Cardiac muscle cell (in vitro differentiated cells and primary cell): ENCODE results near the gene ZNF853. TPM values are rescaled to one million over a fixed set of nuclear protein-coding genes. Genes with fewer than 3 reads are reported as not detected.

Source experiments
- DNase-seq, 2 donors: peaks; one replicate each; pipeline versions ENCODE4 v3.0.0 to v3.0.0-alpha.2; 2010 to 2017; ENCODE audit warnings: low read depth in 1 of 2, low spot score in 1 of 2
- H3K27ac ChIP-seq: fragments of 200-600 bp; sonication (generic); 2 replicates; pipeline ENCODE4 v1.5.1; 2016
- H3K27me3 ChIP-seq: fragments of 200-600 bp; sonication (generic); 2 replicates; pipeline ENCODE4 v1.6.0; 2016; ENCODE audit warnings: control low read depth
- H3K36me3 ChIP-seq: fragments of 200-600 bp; sonication (generic); 2 replicates; pipeline ENCODE4 v1.5.1; 2016; ENCODE audit warnings: control low read depth
- H3K4me1 ChIP-seq: fragments of 200-600 bp; sonication (generic); 2 replicates; pipeline ENCODE4 v1.8.1; 2017; ENCODE audit warnings: low read depth, mild to moderate bottlenecking, mixed run types
- H3K4me3 ChIP-seq: fragments of 200-600 bp; sonication (generic); 2 replicates; pipeline ENCODE4 v1.5.1; 2016; ENCODE audit warnings: mild to moderate bottlenecking
- H3K9me3 ChIP-seq: fragments of 200-600 bp; sonication (generic); 2 replicates; pipeline ENCODE4 v1.5.1; 2017; ENCODE audit warnings: low read depth, mild to moderate bottlenecking, control low read depth
- CTCF ChIP-seq: IDR thresholded peaks from 2 replicates; pipeline ENCODE4 v1.5.1; 2012; ENCODE audit warnings: low read depth, mild to moderate bottlenecking, low read length
- polyA plus RNA-seq: library from polyadenylated mRNA; unstranded; fragments of >200 nt; fragmentation: Nextera tagmentation; extraction: Ambion mirVana; gene quantifications from 2 replicates; pipeline ENCODE4 v1.2.1, GENCODE V29; 2016
- total RNA-seq: library from RNA; depleted of rRNA; stranded (reverse); fragments of >200 nt; gene quantifications from 2 replicates; pipeline ENCODE4 v1.2.3, GENCODE V29; 2016

ZNF853 gene
- total and polyA plus RNA-seq, 2 experiments from 2014 or later, result 16.8 to 31.3 TPM

- Histone ChIP-seq H3K9me3 (no peaks in the 10 kb centered on the region), H3K4me3 (no peak overlapping the region), H3K36me3 (peaks cover 29% of the 10 kb centered on the region), H3K27ac (no peak overlapping the region), H3K4me1 (no peaks in the 10 kb centered on the region), H3K27me3 (no peaks in the 10 kb centered on the region)
- TF ChIP-seq CTCF, result no peak
- DNase-seq, result no peak
Measured at GRCh38 chr7:6650086-6650485, 34.7 kb downstream of the ZNF853 start.

GRCh38 chr7:6650521-6651011 lies 35.2 kb downstream of the ZNF853 start:
- DNase-seq, result no peak
- Histone ChIP-seq H3K27me3 (no peaks in the 10 kb centered on the region), H3K27ac (no peak overlapping the region), H3K9me3 (no peaks in the 10 kb centered on the region), H3K4me3 (no peak overlapping the region), H3K4me1 (no peaks in the 10 kb centered on the region), H3K36me3 (peaks cover 33% of the 10 kb centered on the region)
- TF ChIP-seq CTCF, result no peak

- H3K4me3 ChIP-seq, result no peak overlapping the region
- H3K4me1 ChIP-seq, result no peaks in the 10 kb centered on the region
- TF ChIP-seq CTCF, result no peak
- no peaks in the 10 kb centered on the region for H3K9me3 ChIP-seq
- no peak overlapping the region for H3K27ac ChIP-seq
- H3K27me3 ChIP-seq, result no peaks in the 10 kb centered on the region
- H3K36me3 ChIP-seq, result peaks cover 31% of the 10 kb centered on the region
- no peak for DNase-seq
Measured at GRCh38 chr7:6651851-6652445, 36.5 kb downstream of the ZNF853 start.

GRCh38 chr7:6652446-6653011 lies 37.1 kb downstream of the ZNF853 start:
- Histone ChIP-seq H3K27ac (no peak overlapping the region), H3K9me3 (no peaks in the 10 kb centered on the region), H3K27me3 (no peaks in the 10 kb centered on the region), H3K4me3 (no peak overlapping the region), H3K4me1 (no peaks in the 10 kb centered on the region), H3K36me3 (peaks cover 31% of the 10 kb centered on the region)
- no peak for DNase-seq
- TF ChIP-seq CTCF, result no peak

GRCh38 chr7:6653071-6654003 lies 37.9 kb downstream of the ZNF853 start:
- DNase-seq, result no peak

More at GRCh38 chr7:6653071-6654003, 37.9 kb downstream of the ZNF853 start:
- Histone ChIP-seq H3K9me3 (no peaks in the 10 kb centered on the region), H3K27ac (no peak overlapping the region), H3K4me3 (no peak overlapping the region), H3K36me3 (peaks cover 31% of the 10 kb centered on the region), H3K4me1 (no peaks in the 10 kb centered on the region), H3K27me3 (no peaks in the 10 kb centered on the region)
- no peak for TF ChIP-seq CTCF
